Retinal pigment epithelial cell (primary cell): Measurements from ENCODE around the gene MEF2A.
A peak's percentile ranks its signal among the peaks of the same experiment; 100 is the strongest.

Experiments used
- DNase-seq: peaks from one replicate; pipeline ENCODE4 v3.0.0-alpha.2; 2010; ENCODE audit warnings: low read depth
- H3K4me3 ChIP-seq: 2 replicates; pipeline ENCODE4 v1.5.1; 2011; ENCODE audit warnings: mild to moderate bottlenecking, low read length, control low read depth, moderate library complexity
- TF ChIP-seq, protein P1 (sequence below): conservative IDR thresholded peaks from 2 replicates; pipeline ENCODE4 v1.5.1; 2011; ENCODE audit warnings: low read depth, low read length, control low read depth, inconsistent platforms

MEF2A gene

GRCh38 chr15:99615460-99615859, 49.7 kb downstream of the MEF2A start:
- DNase-seq, result no peak
- H3K4me3 ChIP-seq, result no peak overlapping the region
- TF ChIP-seq, protein P1, sequence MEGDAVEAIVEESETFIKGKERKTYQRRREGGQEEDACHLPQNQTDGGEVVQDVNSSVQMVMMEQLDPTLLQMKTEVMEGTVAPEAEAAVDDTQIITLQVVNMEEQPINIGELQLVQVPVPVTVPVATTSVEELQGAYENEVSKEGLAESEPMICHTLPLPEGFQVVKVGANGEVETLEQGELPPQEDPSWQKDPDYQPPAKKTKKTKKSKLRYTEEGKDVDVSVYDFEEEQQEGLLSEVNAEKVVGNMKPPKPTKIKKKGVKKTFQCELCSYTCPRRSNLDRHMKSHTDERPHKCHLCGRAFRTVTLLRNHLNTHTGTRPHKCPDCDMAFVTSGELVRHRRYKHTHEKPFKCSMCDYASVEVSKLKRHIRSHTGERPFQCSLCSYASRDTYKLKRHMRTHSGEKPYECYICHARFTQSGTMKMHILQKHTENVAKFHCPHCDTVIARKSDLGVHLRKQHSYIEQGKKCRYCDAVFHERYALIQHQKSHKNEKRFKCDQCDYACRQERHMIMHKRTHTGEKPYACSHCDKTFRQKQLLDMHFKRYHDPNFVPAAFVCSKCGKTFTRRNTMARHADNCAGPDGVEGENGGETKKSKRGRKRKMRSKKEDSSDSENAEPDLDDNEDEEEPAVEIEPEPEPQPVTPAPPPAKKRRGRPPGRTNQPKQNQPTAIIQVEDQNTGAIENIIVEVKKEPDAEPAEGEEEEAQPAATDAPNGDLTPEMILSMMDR, result no peak

DNA sequence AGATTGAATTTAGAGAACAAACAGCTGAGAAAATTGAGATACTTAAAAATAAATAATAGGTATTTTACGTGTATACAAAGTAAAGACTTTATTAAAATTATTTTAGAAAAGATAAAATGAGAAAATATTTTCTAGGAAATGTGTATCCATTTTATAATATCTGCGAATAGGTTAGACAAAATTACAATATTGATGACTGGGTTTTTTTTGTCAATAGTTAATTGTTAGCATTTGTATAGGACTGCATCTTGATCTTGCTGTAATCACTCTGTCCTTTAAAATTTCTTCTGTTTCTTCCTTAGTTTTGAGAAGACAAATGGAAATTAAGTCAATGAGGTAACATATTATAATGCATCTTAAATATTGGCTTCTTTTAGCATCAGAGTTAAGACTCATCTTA, 50.3 kb downstream of the MEF2A start:
- no peak for DNase-seq
- no peak overlapping the region for H3K4me3 ChIP-seq
- TF ChIP-seq, protein P1, result no peak

- TF ChIP-seq, protein P1, result no peak
- H3K4me3 ChIP-seq, result no peak overlapping the region
- DNase-seq, result no peak
Observed at GRCh38 chr15:99616773-99617342, 51.1 kb downstream of the MEF2A start.

DNA sequence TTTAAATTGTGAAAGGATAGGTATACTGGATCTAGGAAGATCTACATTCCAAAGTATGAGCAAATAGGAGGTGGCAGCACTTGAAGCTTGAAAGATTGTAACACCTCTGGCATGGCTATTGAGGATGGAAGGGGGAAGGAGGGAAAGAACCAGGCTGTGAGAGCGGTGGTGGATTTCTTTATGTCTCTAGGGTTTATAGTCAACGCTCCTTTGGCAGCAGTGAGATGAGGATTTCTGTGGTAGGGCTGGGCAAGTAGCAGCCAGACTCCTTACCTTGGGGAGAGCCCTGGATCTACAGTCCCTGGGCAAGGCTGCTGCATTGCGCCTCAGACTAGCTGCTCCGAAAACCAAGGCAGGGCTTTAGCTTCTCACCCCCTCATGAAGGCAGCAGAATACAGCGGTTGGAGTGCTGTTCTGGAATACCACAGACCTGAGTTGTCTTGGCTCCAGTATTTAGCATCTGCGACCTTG, 53.2 kb downstream of the MEF2A start:
- no peak for DNase-seq
- H3K4me3 ChIP-seq, result no peak overlapping the region
- TF ChIP-seq, protein P1, result no peak

GRCh38 chr15:99619712-99620111, 53.9 kb downstream of the MEF2A start:
- no peak for DNase-seq
- H3K4me3 ChIP-seq, result no peak overlapping the region
- TF ChIP-seq, protein P1, result no peak

DNA sequence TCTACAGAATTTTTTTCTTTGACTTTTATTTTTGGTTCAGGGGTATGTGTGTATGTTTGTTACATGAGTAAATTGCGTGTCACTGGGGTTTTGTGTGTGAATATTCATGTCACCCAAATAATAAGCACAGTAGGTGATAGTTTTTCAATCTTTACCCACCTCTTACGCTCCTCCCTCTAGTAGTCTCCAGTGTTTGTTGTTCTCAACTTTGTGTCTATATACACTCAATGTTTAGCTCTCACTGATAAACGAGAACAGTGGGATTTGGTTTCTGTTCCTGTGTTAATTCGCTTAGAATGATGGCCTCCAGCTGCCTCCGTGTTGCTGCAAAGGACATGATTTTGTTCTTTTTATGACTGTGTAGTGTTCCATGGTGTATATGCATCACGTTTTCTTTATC, 54.4 kb downstream of the MEF2A start:
- no peak overlapping the region for H3K4me3 ChIP-seq
- no peak for DNase-seq
- TF ChIP-seq, protein P1, result peak; percentile 7

DNA sequence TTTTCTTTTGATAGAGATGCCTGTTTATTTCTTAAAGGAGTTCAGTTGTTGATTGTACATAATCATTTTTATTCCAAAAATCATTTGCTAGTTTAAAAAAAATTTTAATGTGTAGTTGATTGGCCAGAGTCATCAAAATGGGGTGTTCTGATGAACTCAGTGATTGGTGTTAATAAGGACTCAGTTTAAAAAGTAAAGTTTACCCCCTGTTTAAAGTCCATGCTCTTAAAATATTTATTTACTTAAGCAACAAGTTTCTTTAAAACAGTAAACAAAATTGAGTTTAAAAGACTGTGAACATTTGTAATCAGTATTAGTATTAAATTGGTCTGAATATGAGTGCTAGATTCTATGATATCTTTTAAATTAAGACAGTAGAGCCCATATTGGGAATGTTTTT, 56.0 kb downstream of the MEF2A start:
- DNase-seq, result no peak
- no peak overlapping the region for H3K4me3 ChIP-seq
- TF ChIP-seq, protein P1, result no peak
